DMS53 (cell line): Measurements from ENCODE around the gene GPR37L1.

Experiments
- DNase-seq: peaks from one replicate; lab custom pipeline; 2025; lab: John Stamatoyannopoulos, UW

GPR37L1 gene

GRCh38 chr1:202122639-202123335, at the start of gene GPR37L1:
GPR37L1 (plus strand) TSS chr1:202122917; CDS start chr1:202122964, 47 bp downstream.
- peak; percentile 94 for DNase-seq

GRCh38 chr1:202073206-202073605, 49.5 kb upstream of the GPR37L1 start:
- DNase-seq = no peak

- DNase-seq = peak; percentile 65
Observed at GRCh38 chr1:202074985-202075384, 47.7 kb upstream of the GPR37L1 start.

GRCh38 chr1:202075389-202075788, 47.3 kb upstream of the GPR37L1 start:
- peak; percentile 65 for DNase-seq

GRCh38 chr1:202076050-202076511, 46.6 kb upstream of the GPR37L1 start:
- DNase-seq = no peak

- DNase-seq = no peak
Observed at GRCh38 chr1:202078241-202078640, 44.5 kb upstream of the GPR37L1 start.

GRCh38 chr1:202081992-202082391, 40.7 kb upstream of the GPR37L1 start:
- no peak for DNase-seq

- peak; percentile 71 for DNase-seq
Observed at GRCh38 chr1:202084791-202085681, 37.7 kb upstream of the GPR37L1 start.

GRCh38 chr1:202085682-202086373, 36.9 kb upstream of the GPR37L1 start:
- DNase-seq = peak; percentile 90

- peak; percentile 93 for DNase-seq
Observed at GRCh38 chr1:202086579-202087350, 36.0 kb upstream of the GPR37L1 start.

GRCh38 chr1:202088206-202088605, 34.5 kb upstream of the GPR37L1 start:
- peak; percentile 87 for DNase-seq

- DNase-seq = peak; percentile 72
Observed at GRCh38 chr1:202090994-202091393, 31.7 kb upstream of the GPR37L1 start.

GRCh38 chr1:202093858-202094257, 28.9 kb upstream of the GPR37L1 start:
- no peak for DNase-seq

GRCh38 chr1:202101184-202101583, 21.5 kb upstream of the GPR37L1 start:
- no peak for DNase-seq

- no peak for DNase-seq
Observed at GRCh38 chr1:202104073-202104472, 18.6 kb upstream of the GPR37L1 start.

- peak; percentile 91 for DNase-seq
Observed at GRCh38 chr1:202105571-202106339, 17.0 kb upstream of the GPR37L1 start.

- DNase-seq = peak; percentile 97
Observed at GRCh38 chr1:202106340-202107254, 16.1 kb upstream of the GPR37L1 start.

GRCh38 chr1:202107321-202107761, 15.4 kb upstream of the GPR37L1 start:
- DNase-seq = peak; percentile 75
